IMR-90 (cell line): ENCODE measurements around the gene TAS2R3. TPM values are rescaled to one million over a fixed set of nuclear protein-coding genes. Genes with fewer than 3 reads are reported as not detected.
"Not testable (repeated sequence)": the region's sequence is repeated elsewhere in the genome, so short reads cannot be mapped to it uniquely, and the experiment has no call there.

Experiments used
- ATAC-seq: fragments of 200-7000 bp; cut with Tn5 transposase; 2 replicates; pipeline ENCODE4 v1.9.1; 2020; ENCODE audit warnings: low read depth, mild to moderate bottlenecking, moderate library complexity
- BruUV-seq: library from RNA; stranded (reverse); fragments of 400-500 nt; replicated peaks from 2 replicates; lab custom pipeline; 2021; lab: Mats Ljungman, UMichigan
- CTCF ChIA-PET: fragments of 300-600 bp; formaldehyde crosslinking; extraction: SDS; loops from one replicate; lab custom pipeline; 2021; ENCODE audit warnings: antibody characterized with exemption; lab: Yijun Ruan, JAX
- POLR2A ChIA-PET: fragments of 300-600 bp; sonication (Branson Sonifier 250); formaldehyde crosslinking; loops from one replicate; lab custom pipeline; 2022; ENCODE audit warnings: antibody characterized with exemption; ENCODE audit not compliant: unreplicated experiment; lab: Charles Lee
- DNase-seq: peaks from one replicate; pipeline ENCODE4 v3.0.0; 2013
- H2AFZ ChIP-seq: replicated peaks from 2 replicates; pipeline ENCODE3; 2013; ENCODE audit warnings: low read length, mild to moderate bottlenecking; ENCODE audit not compliant: poor library complexity
- H2AK5ac ChIP-seq: 2 replicates; pipeline ENCODE4 v1.6.1; 2013; ENCODE audit warnings: low read depth, low read length, inconsistent platforms
- H2AK9ac ChIP-seq: replicated peaks from 2 replicates; pipeline ENCODE3; 2013; ENCODE audit warnings: mild to moderate bottlenecking, low read depth, low read length, moderate library complexity; ENCODE audit not compliant: poor library complexity
- H2BK120ac ChIP-seq: 2 replicates; pipeline ENCODE4 v1.6.1; 2013; ENCODE audit warnings: low read depth, low read length, inconsistent platforms
- H2BK15ac ChIP-seq: 3 replicates; pipeline ENCODE4 v1.6.1; 2013; ENCODE audit warnings: low read depth, low read length, inconsistent platforms
- H2BK20ac ChIP-seq: 2 replicates; pipeline ENCODE4 v1.6.1; 2013; ENCODE audit warnings: low read depth, mild to moderate bottlenecking, inconsistent platforms, low read length, moderate library complexity
- H2BK5ac ChIP-seq: 2 replicates; pipeline ENCODE4 v1.6.1; 2013; ENCODE audit warnings: mild to moderate bottlenecking, low read depth, low read length, inconsistent platforms; ENCODE audit not compliant: poor library complexity, severe bottlenecking
- H3K14ac ChIP-seq: replicated peaks from 2 replicates; pipeline ENCODE4 v1.6.1; 2013; ENCODE audit warnings: low read depth, low read length, inconsistent platforms
- H3K18ac ChIP-seq: 2 replicates; pipeline ENCODE4 v1.6.1; 2013; ENCODE audit warnings: low read depth, low read length, control low read depth
- H3K23ac ChIP-seq: 2 replicates; pipeline ENCODE4 v1.6.1; 2013; ENCODE audit warnings: low read depth, low read length, inconsistent platforms
- H3K27ac ChIP-seq: 2 replicates; pipeline ENCODE4 v1.5.1; 2013; ENCODE audit warnings: mild to moderate bottlenecking, control low read depth, low read length; ENCODE audit not compliant: insufficient read depth
- H3K27me3 ChIP-seq: 2 replicates; pipeline ENCODE4 v1.6.1; 2013; ENCODE audit warnings: low read length; ENCODE audit not compliant: control insufficient read depth, insufficient read depth
- H3K36me3 ChIP-seq: 2 replicates; pipeline ENCODE4 v1.6.1; 2013; ENCODE audit warnings: low read length, mixed read lengths; ENCODE audit not compliant: control insufficient read depth, insufficient read depth
- H3K4ac ChIP-seq: 2 replicates; pipeline ENCODE4 v1.6.1; 2013; ENCODE audit warnings: low read depth, low read length, inconsistent platforms
- H3K4me1 ChIP-seq: 2 replicates; pipeline ENCODE4 v1.6.1; 2013; ENCODE audit warnings: low read length, mixed read lengths; ENCODE audit not compliant: control insufficient read depth, insufficient read depth
- H3K4me2 ChIP-seq: 2 replicates; pipeline ENCODE4 v1.6.1; 2013; ENCODE audit warnings: low read depth, mild to moderate bottlenecking, control low read depth, low read length, moderate library complexity
- H3K4me3 ChIP-seq: 2 replicates; pipeline ENCODE4 v1.5.1; 2013; ENCODE audit warnings: low read depth, mild to moderate bottlenecking, control low read depth, low read length, moderate library complexity; ENCODE audit not compliant: insufficient read depth
- H3K56ac ChIP-seq: 2 replicates; pipeline ENCODE4 v1.6.1; 2013; ENCODE audit warnings: low read length, inconsistent platforms; ENCODE audit not compliant: insufficient read depth; ENCODE audit errors: extremely low read depth
- H3K79me1 ChIP-seq, 2 experiments: 2 replicates each; pipeline ENCODE4 v1.6.1; 2013; ENCODE audit warnings: low read length in 2 of 2, inconsistent platforms in 1 of 2, low read depth in 1 of 2
- H3K9ac ChIP-seq: 2 replicates; pipeline ENCODE4 v1.6.1; 2013; ENCODE audit warnings: low read depth, low read length, control low read depth
- H3K9me1 ChIP-seq: 2 replicates; pipeline ENCODE4 v1.6.1; 2013; ENCODE audit warnings: low read length, inconsistent platforms; ENCODE audit not compliant: insufficient read depth
- H3K9me3 ChIP-seq: 2 replicates; pipeline ENCODE4 v1.6.1; 2013; ENCODE audit warnings: low read length; ENCODE audit not compliant: control insufficient read depth, insufficient read depth
- H4K20me1 ChIP-seq: 2 replicates; pipeline ENCODE4 v1.6.1; 2013; ENCODE audit warnings: low read length, inconsistent platforms; ENCODE audit not compliant: insufficient read depth
- H4K5ac ChIP-seq: 2 replicates; pipeline ENCODE4 v1.6.1; 2013; ENCODE audit warnings: mild to moderate bottlenecking, low read depth, low read length, control low read depth
- H4K8ac ChIP-seq, 2 experiments: 2 replicates each; pipeline ENCODE4 v1.6.1; 2013; ENCODE audit warnings: low read depth in 2 of 2, low read length in 2 of 2, control low read depth in 1 of 2, inconsistent platforms in 1 of 2
- H4K91ac ChIP-seq: 2 replicates; pipeline ENCODE4 v1.6.1; 2013; ENCODE audit warnings: low read depth, low read length, inconsistent platforms; ENCODE audit not compliant: insufficient read depth
- WGBS, 2 experiments: methylation state at CpG; one replicate each; pipeline versions ENCODE4 v1.1.5 to v1.1.7; 2013; ENCODE audit warnings: missing lambda C conversion rate in 2 of 2; ENCODE audit not compliant: insufficient read length in 1 of 2; ENCODE audit errors: extremely low coverage in 2 of 2; 5-methylcytosine and 5-hydroxymethylcytosine counted together
- dilution Hi-C: fragments of 300-500 bp; cut with HindIII; formaldehyde crosslinking; loops from one replicate; pipeline ENCODE4 v1.14.3; 2018; ENCODE audit warnings: low sequenced_read_pairs; ENCODE audit not compliant: unreplicated experiment
- in situ Hi-C: fragments of 300-500 bp; cut with MboI; formaldehyde crosslinking; loops from 3 replicates; pipeline ENCODE4 v1.14.3; 2019; ENCODE audit warnings: low sequenced_read_pairs, inconsistent platforms, mixed read lengths
- intact Hi-C: fragments of 100-400 bp; cut with micrococcal nuclease; formaldehyde crosslinking; loops from 2 replicates; pipeline ENCODE4 v1.10.0; 2022
- polyA plus RNA-seq, 3 experiments: library from polyadenylated mRNA; depleted of rRNA; stranded (reverse); fragments of >200 nt; gene quantifications; 2 replicates each; pipeline ENCODE4 v1.2.3, GENCODE V29; 2012; ENCODE audit warnings: low replicate concordance in 1 of 3
- total RNA-seq: library from RNA; depleted of rRNA; stranded (reverse); fragments of >200 nt; gene quantifications from 2 replicates; pipeline ENCODE4 v1.2.3, GENCODE V29; 2012

Gene TAS2R3
- total and polyA plus RNA-seq, 2 of the 4 experiments (the other 2 are of a cell fraction) = 0.72 TPM; not detected in 1

GRCh38 chr7:141751904-141752303 lies 12.0 kb upstream of the TAS2R3 start:
- Histone ChIP-seq H3K36me3 (peaks cover 42% of the 10 kb centered on the region), H3K9me3 (peaks cover 15% of the 10 kb centered on the region)
- CTCF ChIA-PET, in situ Hi-C loops, H3K14ac ChIP-seq, H2AK5ac ChIP-seq, H4K91ac ChIP-seq, intact Hi-C loops, H3K27me3 ChIP-seq, H3K9me1 ChIP-seq, H4K8ac ChIP-seq, H3K4ac ChIP-seq, H3K79me1 ChIP-seq, H3K56ac ChIP-seq, H3K27ac ChIP-seq, ATAC-seq, POLR2A ChIA-PET, H3K18ac ChIP-seq, H3K23ac ChIP-seq, H3K4me2 ChIP-seq, dilution Hi-C loops, H3K4me1 ChIP-seq, H4K5ac ChIP-seq, H2BK5ac ChIP-seq, H2AK9ac ChIP-seq, H3K4me3 ChIP-seq, H3K9ac ChIP-seq, H4K20me1 ChIP-seq, BruUV-seq, H2AFZ ChIP-seq, H2BK120ac ChIP-seq, H2BK15ac ChIP-seq, H2BK20ac ChIP-seq: not testable (repeated sequence)
- peak; percentile 6 for DNase-seq
- no CpG with 5 or more reads among the region's 10 CpGs for WGBS, 2 experiments
